A673 (cell line): Measurements from ENCODE around the gene MDN1. TPM values are rescaled to one million over a fixed set of nuclear protein-coding genes. Genes with fewer than 3 reads are reported as not detected.
"Not testable (repeated sequence)": the region's sequence is repeated elsewhere in the genome, so short reads cannot be mapped to it uniquely, and the experiment has no call there.

ENCODE experiments used
- BruUV-seq: library from RNA; stranded (reverse); fragments of 400-500 nt; replicated peaks from 2 replicates; lab custom pipeline; 2021; lab: Mats Ljungman, UMichigan
- CTCF ChIA-PET: fragments of 300-600 bp; sonication (Branson Sonifier 250); formaldehyde crosslinking; loops from one replicate; lab custom pipeline; 2022; ENCODE audit warnings: antibody characterized with exemption; lab: Charles Lee
- POLR2A ChIA-PET: fragments of 300-600 bp; sonication (Branson Sonifier 250); formaldehyde crosslinking; loops from one replicate; lab custom pipeline; 2022; ENCODE audit warnings: antibody characterized with exemption; ENCODE audit not compliant: low non-redundant PET; lab: Charles Lee
- DNase-seq: peaks from one replicate; pipeline ENCODE4 v3.0.0-alpha.2; 2015; ENCODE audit warnings: low spot score
- H3K27ac ChIP-seq: fragments of 200-600 bp; sonication (generic); 2 replicates; pipeline ENCODE4 v1.5.1; 2016; ENCODE audit warnings: mixed run types, low read depth, mild to moderate bottlenecking, mixed read lengths, antibody characterized with exemption, low read length; ENCODE audit not compliant: poor library complexity, severe bottlenecking
- H3K27me3 ChIP-seq: fragments of 200-600 bp; sonication (generic); replicated peaks from 2 replicates; pipeline ENCODE4 v1.6.1; 2017; ENCODE audit warnings: mixed run types, low read depth, mild to moderate bottlenecking, mixed read lengths, antibody characterized with exemption, low read length; ENCODE audit not compliant: insufficient read depth, poor library complexity
- H3K36me3 ChIP-seq: fragments of 200-600 bp; sonication (generic); 2 replicates; pipeline ENCODE4 v1.6.1; 2016; ENCODE audit warnings: mixed run types, mild to moderate bottlenecking, mixed read lengths, antibody characterized with exemption, low read length; ENCODE audit not compliant: insufficient read depth, poor library complexity, severe bottlenecking
- H3K4me1 ChIP-seq: fragments of 200-600 bp; sonication (generic); 2 replicates; pipeline ENCODE4 v1.6.1; 2017; ENCODE audit warnings: mixed run types, mild to moderate bottlenecking, mixed read lengths, antibody characterized with exemption, low read length; ENCODE audit not compliant: insufficient read depth, poor library complexity, severe bottlenecking
- H3K4me3 ChIP-seq: fragments of 200-600 bp; sonication (generic); 2 replicates; pipeline ENCODE4 v1.5.1; 2016; ENCODE audit warnings: low read depth, mixed run types, mild to moderate bottlenecking, mixed read lengths, low read length; ENCODE audit not compliant: poor library complexity, severe bottlenecking
- H3K9me3 ChIP-seq: fragments of 200-600 bp; sonication (generic); 2 replicates; pipeline ENCODE4 v1.6.1; 2016; ENCODE audit warnings: mixed run types, low read depth, mild to moderate bottlenecking, mixed read lengths, antibody characterized with exemption, low read length; ENCODE audit not compliant: poor library complexity, severe bottlenecking
- CTCF ChIP-seq: fragments of 300-800, 200-600 bp; sonication (generic); conservative IDR thresholded peaks from 2 replicates; pipeline ENCODE4 v1.5.1; 2017; ENCODE audit warnings: low read depth, mild to moderate bottlenecking, antibody characterized with exemption, low read length, moderate library complexity, mixed read lengths
- EZH2 ChIP-seq: fragments of 200-600 bp; sonication (generic); IDR thresholded peaks from 2 replicates; pipeline ENCODE4 v1.6.1; 2017; ENCODE audit warnings: borderline replicate concordance, low read depth, mild to moderate bottlenecking, mixed read lengths, antibody characterized with exemption, low read length; ENCODE audit not compliant: poor library complexity, severe bottlenecking
- intact Hi-C: fragments of 100-400 bp; cut with micrococcal nuclease; formaldehyde crosslinking; loops from one replicate; pipeline ENCODE4 v1.10.0; 2022; ENCODE audit not compliant: unreplicated experiment
- total RNA-seq: library from RNA; stranded (reverse); gene quantifications from 2 replicates; pipeline ENCODE4 v1.2.3, GENCODE V29; 2021

The MDN1 gene
- total RNA-seq, 1 experiment from 2014 or later: 64.4 TPM

GRCh38 chr6:89853068-89853467, 33.5 kb upstream of the MDN1 start:
- no peaks in the 10 kb centered on the region for H3K4me1 ChIP-seq
- DNase-seq: no peak
- peaks cover 52% of the 10 kb centered on the region for H3K36me3 ChIP-seq
- H3K27me3 ChIP-seq: no peaks in the 10 kb centered on the region
- intact Hi-C loops: no loop called here
- H3K4me3 ChIP-seq: no peak overlapping the region
- no peaks in the 10 kb centered on the region for H3K9me3 ChIP-seq
- no peak overlapping the region for H3K27ac ChIP-seq
- no TSS peak for BruUV-seq
- ChIA-PET CTCF (no interaction called here), POLR2A (no interaction called here)
- TF ChIP-seq EZH2 (no peak), CTCF (no peak)

- intact Hi-C loops, H3K27ac ChIP-seq, H3K4me1 ChIP-seq, H3K4me3 ChIP-seq, DNase-seq, BruUV-seq, H3K9me3 ChIP-seq, H3K36me3 ChIP-seq, H3K27me3 ChIP-seq, POLR2A ChIA-PET, CTCF ChIA-PET: not testable (repeated sequence)
Measured at GRCh38 chr6:89847513-89847912, 27.9 kb upstream of the MDN1 start.

- ChIA-PET POLR2A (interaction anchor here (1.0 kb wide), 1 partner anchor 14 kb away, joined by 5 read pairs; no protein-coding TSS in a partner anchor), CTCF (no interaction called here)
- H3K27me3 ChIP-seq: no peaks in the 10 kb centered on the region
- no peak overlapping the region for H3K4me3 ChIP-seq
- H3K36me3 ChIP-seq: peaks cover 21% of the 10 kb centered on the region
- H3K27ac ChIP-seq: peak overlapping the region; percentile 4
- TF ChIP-seq CTCF (no peak), EZH2 (no peak)
- no TSS peak for BruUV-seq
- H3K4me1 ChIP-seq: peaks cover 29% of the 10 kb centered on the region
- intact Hi-C loops: no loop called here
- H3K9me3 ChIP-seq: no peaks in the 10 kb centered on the region
- DNase-seq: peak; percentile 11
Measured at GRCh38 chr6:89843070-89843469, 23.5 kb upstream of the MDN1 start.

GRCh38 chr6:89842228-89842627, 22.6 kb upstream of the MDN1 start:
- Histone ChIP-seq H3K4me1 (peaks cover 29% of the 10 kb centered on the region), H3K4me3 (no peak overlapping the region), H3K36me3 (peaks cover 21% of the 10 kb centered on the region), H3K27me3 (no peaks in the 10 kb centered on the region), H3K9me3 (no peaks in the 10 kb centered on the region), H3K27ac (peak overlapping the region; percentile 8)
- no TSS peak for BruUV-seq
- ChIA-PET POLR2A (no interaction called here), CTCF (no interaction called here)
- intact Hi-C loops: no loop called here
- no peak for DNase-seq
- TF ChIP-seq EZH2: no peak
- no peak for TF ChIP-seq CTCF
